Measurements from ENCODE around the gene BSX.

BSX gene

GRCh38 chr11:122954455-122954854 is 27.2 kb downstream of the BSX start:
- no peak for DNase-seq

- DNase-seq: no peak
These were observed 30.4 kb downstream of the BSX start for GRCh38 chr11:122951211-122951610.

- no peak for DNase-seq
These were observed 43.1 kb downstream of the BSX start for GRCh38 chr11:122938557-122938956.

- no peak for DNase-seq
These were observed 43.7 kb downstream of the BSX start for GRCh38 chr11:122937983-122938382.

GRCh38 chr11:122933416-122933815 is 48.2 kb downstream of the BSX start:
- no peak for DNase-seq

- no peak for DNase-seq
These were observed 50.1 kb downstream of the BSX start for GRCh38 chr11:122931510-122931909.
